Neural cell (in vitro differentiated cells): ENCODE results near the gene MYO7B. TPM values are rescaled to one million over a fixed set of nuclear protein-coding genes. Genes with fewer than 3 reads are reported as not detected.

Experiments
- H2AFZ ChIP-seq: fragments of 200-600, 300-800 bp; sonication (generic), shearing (Covaris generic); 2 replicates; pipeline ENCODE4 v1.6.0; 2014; ENCODE audit warnings: low read depth, mild to moderate bottlenecking, antibody characterized with exemption, low read length, moderate library complexity
- H3F3A ChIP-seq: fragments of 200-600 bp; shearing (Covaris generic); 2 replicates; pipeline ENCODE4 v1.6.1; 2016; ENCODE audit warnings: mild to moderate bottlenecking, moderate library complexity, mixed read lengths, antibody characterized with exemption, low read length; ENCODE audit not compliant: insufficient read depth, poor library complexity, severe bottlenecking
- H3K27ac ChIP-seq: fragments of 200-600, 300-800 bp; sonication (generic), shearing (Covaris generic); 2 replicates; pipeline ENCODE4 v1.5.1; 2014; ENCODE audit warnings: mild to moderate bottlenecking, low read length, moderate library complexity
- H3K27me3 ChIP-seq: fragments of 300-800, 200-600 bp; sonication (generic), shearing (Covaris generic); 2 replicates; pipeline ENCODE4 v1.6.0; 2014; ENCODE audit warnings: mild to moderate bottlenecking, low read depth, low read length, moderate library complexity; ENCODE audit not compliant: insufficient read depth
- H3K36me3 ChIP-seq: fragments of 300-800, 200-600 bp; sonication (generic), shearing (Covaris generic); 2 replicates; pipeline ENCODE4 v1.5.1; 2014; ENCODE audit warnings: mild to moderate bottlenecking, antibody characterized with exemption, low read length, moderate library complexity; ENCODE audit not compliant: insufficient read depth
- H3K4me2 ChIP-seq: fragments of 300-800, 200-600 bp; sonication (generic), shearing (Covaris generic); 2 replicates; pipeline ENCODE4 v1.6.0; 2014; ENCODE audit warnings: mild to moderate bottlenecking, low read length
- H3K4me3 ChIP-seq: fragments of 300-800, 200-600 bp; sonication (generic), shearing (Covaris generic); 2 replicates; pipeline ENCODE4 v1.5.1; 2014; ENCODE audit warnings: mild to moderate bottlenecking, low read length, moderate library complexity
- H3K79me2 ChIP-seq: fragments of 200-600 bp; shearing (Covaris generic); replicated peaks from 2 replicates; pipeline ENCODE4 v1.6.0; 2014; ENCODE audit warnings: mild to moderate bottlenecking, low read length, moderate library complexity; ENCODE audit not compliant: insufficient read depth
- H3K9ac ChIP-seq: fragments of 300-800, 200-600 bp; sonication (generic), shearing (Covaris generic); 2 replicates; pipeline ENCODE4 v1.6.1; 2016; ENCODE audit warnings: mild to moderate bottlenecking, low read length, mixed read lengths
- H3K9me2 ChIP-seq: fragments of 200-600 bp; shearing (Covaris generic); 2 replicates; pipeline ENCODE4 v1.6.1; 2016; ENCODE audit warnings: mild to moderate bottlenecking, low read length, mixed read lengths; ENCODE audit not compliant: insufficient read depth
- H3K9me3 ChIP-seq: fragments of 200-600, 300-800 bp; sonication (generic), shearing (Covaris generic); 2 replicates; pipeline ENCODE4 v1.6.1; 2016; ENCODE audit warnings: mild to moderate bottlenecking, mixed run types, low read length, moderate library complexity, mixed read lengths
- H4K20me1 ChIP-seq: fragments of 200-600 bp; shearing (Covaris generic); 2 replicates; pipeline ENCODE4 v1.6.1; 2016; ENCODE audit warnings: mild to moderate bottlenecking, mixed run types; ENCODE audit not compliant: insufficient read depth
- CTCF ChIP-seq: fragments of 450-650 bp; IDR thresholded peaks from 2 replicates; pipeline ENCODE4 v1.5.1; 2014; ENCODE audit warnings: antibody characterized with exemption, mild to moderate bottlenecking, moderate library complexity; ENCODE audit not compliant: poor library complexity, severe bottlenecking
- EP300 ChIP-seq: fragments of 450-650 bp; conservative IDR thresholded peaks from 2 replicates; pipeline ENCODE4 v1.6.1; 2014; ENCODE audit warnings: antibody characterized with exemption, mild to moderate bottlenecking, moderate library complexity; ENCODE audit not compliant: poor library complexity, severe bottlenecking
- EZH2 ChIP-seq: fragments of 200-600, 300-800 bp; shearing (Covaris generic), sonication (generic); IDR thresholded peaks from 2 replicates; pipeline ENCODE4 v1.6.1; 2014; ENCODE audit warnings: antibody characterized with exemption, low read length, borderline replicate concordance, mild to moderate bottlenecking; ENCODE audit not compliant: insufficient read depth, poor library complexity, severe bottlenecking
- MXI1 ChIP-seq: fragments of 450-650 bp; conservative IDR thresholded peaks from 2 replicates; pipeline ENCODE4 v1.6.1; 2014; ENCODE audit warnings: antibody characterized with exemption, mild to moderate bottlenecking; ENCODE audit not compliant: poor library complexity, severe bottlenecking
- POLR2AphosphoS5 ChIP-seq: IDR thresholded peaks from 2 replicates; pipeline ENCODE4 v1.6.1; 2012
- RAD21 ChIP-seq: fragments of 450-650 bp; conservative IDR thresholded peaks from 2 replicates; pipeline ENCODE4 v1.6.1; 2014; ENCODE audit warnings: antibody characterized with exemption, mild to moderate bottlenecking, moderate library complexity
- REST ChIP-seq: IDR thresholded peaks from 2 replicates; pipeline ENCODE4 v1.6.1; 2012; ENCODE audit warnings: borderline replicate concordance
- SMC3 ChIP-seq: fragments of 450-650 bp; conservative IDR thresholded peaks from 2 replicates; pipeline ENCODE4 v1.6.1; 2014; ENCODE audit warnings: antibody characterized with exemption, mild to moderate bottlenecking, moderate library complexity; ENCODE audit not compliant: poor library complexity
- TAF1 ChIP-seq: IDR thresholded peaks from 2 replicates; pipeline ENCODE4 v1.6.1; 2012; ENCODE audit warnings: low read depth
- polyA plus RNA-seq: library from polyadenylated mRNA; depleted of rRNA; stranded (reverse); fragments of >200 nt; gene quantifications from 2 replicates; pipeline ENCODE4 v1.2.3, GENCODE V29; 2014

Gene MYO7B
- polyA plus RNA-seq, 1 donor from 2014 or later, result 0.16 TPM

- TF ChIP-seq REST (no peak), EP300 (no peak), RAD21 (no peak)
- no peaks in the 10 kb centered on the region for H3K9me2 ChIP-seq
- no peak overlapping the region for H3K4me3 ChIP-seq
- no peaks in the 10 kb centered on the region for H4K20me1 ChIP-seq
- H3F3A ChIP-seq, result no peaks in the 10 kb centered on the region
- no peaks in the 10 kb centered on the region for H3K79me2 ChIP-seq
- H3K27ac ChIP-seq, result no peak overlapping the region
- H3K36me3 ChIP-seq, result no peaks in the 10 kb centered on the region
- H3K9ac ChIP-seq, result no peak overlapping the region
- no peak overlapping the region for H2AFZ ChIP-seq
- no peaks in the 10 kb centered on the region for H3K9me3 ChIP-seq
- H3K4me2 ChIP-seq, result no peak overlapping the region
- H3K27me3 ChIP-seq, result no peaks in the 10 kb centered on the region
These were observed 83.7 kb downstream of the MYO7B start for GRCh38 chr2:127619203-127619590.

GRCh38 chr2:127619877-127620705, 84.6 kb downstream of the MYO7B start:
- Histone ChIP-seq H3K9ac (no peak overlapping the region), H3K36me3 (no peaks in the 10 kb centered on the region), H3K9me2 (no peaks in the 10 kb centered on the region), H3K4me2 (no peak overlapping the region), H2AFZ (no peak overlapping the region), H3K27ac (no peak overlapping the region), H3F3A (no peaks in the 10 kb centered on the region), H3K79me2 (no peaks in the 10 kb centered on the region), H3K9me3 (no peaks in the 10 kb centered on the region), H4K20me1 (no peaks in the 10 kb centered on the region), H3K4me3 (no peak overlapping the region), H3K27me3 (no peaks in the 10 kb centered on the region)
- TF ChIP-seq EZH2, result no peak
- TF ChIP-seq TAF1, result no peak
- no peak for TF ChIP-seq RAD21
- no peak for TF ChIP-seq REST
- TF ChIP-seq MXI1, result no peak
- TF ChIP-seq SMC3, result no peak
- TF ChIP-seq EP300, result no peak
- no peak for TF ChIP-seq POLR2AphosphoS5
- TF ChIP-seq CTCF, result no peak
